SK-N-SH (cell line): ENCODE data around the gene IL12RB1. TPM values are rescaled to one million over a fixed set of nuclear protein-coding genes. Genes with fewer than 3 reads are reported as not detected.

Experiments
- CTCF ChIA-PET: fragments of 300-600, 350-600 bp; formaldehyde crosslinking; extraction: SDS; loops from one replicate; lab custom pipeline; 2021; lab: Yijun Ruan, JAX
- POLR2A ChIA-PET: fragments of 350-600 bp; sonication (Branson Sonifier 250); formaldehyde crosslinking; extraction: SDS; loops from one replicate; lab custom pipeline; 2020; ENCODE audit warnings: antibody characterized with exemption, inconsistent platforms; lab: Yijun Ruan, JAX
- DNase-seq: peaks from one replicate; pipeline ENCODE4 v3.0.0; 2012
- H2AFZ ChIP-seq: fragments of 200-600 bp; sonication (generic); 2 replicates; pipeline ENCODE4 v1.8.1; 2016; ENCODE audit warnings: antibody characterized with exemption, mild to moderate bottlenecking, low read depth
- H3F3A ChIP-seq: fragments of 200-600 bp; sonication (generic); replicated peaks from 2 replicates; pipeline ENCODE3; 2016; ENCODE audit warnings: antibody characterized with exemption, mild to moderate bottlenecking; ENCODE audit not compliant: insufficient read depth
- H3K27ac ChIP-seq, 2 experiments: fragments of 200-500 bp in 1 of 2; fragments of 200-600 bp in 1 of 2; sonication (Bioruptor generic) in 1 of 2; sonication (generic), shearing (Covaris generic) in 1 of 2; 2 replicates each; pipeline versions ENCODE4 v1.5.1 to v1.6.1; 2014 to 2016; ENCODE audit warnings: low read depth in 2 of 2, inconsistent platforms in 1 of 2, low read length in 1 of 2, mild to moderate bottlenecking in 1 of 2, mixed read lengths in 1 of 2
- H3K27me3 ChIP-seq: fragments of 200-600 bp; sonication (generic), shearing (Covaris generic); 2 replicates; pipeline ENCODE4 v1.6.1; 2016; ENCODE audit warnings: mixed run types; ENCODE audit not compliant: insufficient read depth
- H3K36me3 ChIP-seq, 2 experiments: fragments of 200-500 bp in 1 of 2; fragments of 200-600 bp in 1 of 2; sonication (Bioruptor generic) in 1 of 2; sonication (generic) in 1 of 2; replicated peaks in 1 of 2; 2 replicates each; pipeline versions ENCODE3 to v1.5.1; 2014 to 2016; ENCODE audit warnings: low read length in 1 of 2, mild to moderate bottlenecking in 1 of 2; ENCODE audit not compliant: insufficient read depth in 2 of 2, control insufficient read depth in 1 of 2
- H3K4me1 ChIP-seq, 2 experiments: fragments of 200-500 bp in 1 of 2; fragments of 200-600 bp in 1 of 2; sonication (Bioruptor generic) in 1 of 2; sonication (generic), shearing (Covaris generic) in 1 of 2; 2 replicates each; pipeline versions ENCODE4 v1.5.1 to v1.6.1; 2014 to 2016; ENCODE audit warnings: low read depth in 1 of 2, low read length in 1 of 2, mixed run types in 1 of 2; ENCODE audit not compliant: insufficient read depth in 2 of 2, control insufficient read depth in 1 of 2
- H3K4me2 ChIP-seq: fragments of 200-600 bp; sonication (generic), shearing (Covaris generic); 2 replicates; pipeline ENCODE4 v1.6.1; 2017; ENCODE audit warnings: mixed run types
- H3K4me3 ChIP-seq, 2 experiments: fragments of 200-500 bp in 1 of 2; fragments of 200-600 bp in 1 of 2; sonication (Bioruptor generic) in 1 of 2; sonication (generic), shearing (Covaris generic) in 1 of 2; 2 replicates each; pipeline versions ENCODE4 v1.5.1 to v1.8.1; 2014 to 2016; ENCODE audit warnings: low read depth in 2 of 2, inconsistent platforms in 1 of 2, low read length in 1 of 2, mild to moderate bottlenecking in 1 of 2, mixed read lengths in 1 of 2, moderate library complexity in 1 of 2
- H3K79me2 ChIP-seq: fragments of 200-600 bp; sonication (generic); 2 replicates; pipeline ENCODE4 v1.8.1; 2017; ENCODE audit warnings: mild to moderate bottlenecking; ENCODE audit not compliant: insufficient read depth
- H3K9ac ChIP-seq: fragments of 200-600 bp; sonication (generic); 2 replicates; pipeline ENCODE4 v1.6.1; 2017; ENCODE audit warnings: mixed run types
- H3K9me2 ChIP-seq: fragments of 200-600 bp; sonication (generic); 2 replicates; pipeline ENCODE4 v1.6.1; 2017; ENCODE audit warnings: mixed run types
- H3K9me3 ChIP-seq: fragments of 200-600 bp; sonication (generic); 2 replicates; pipeline ENCODE4 v1.6.1; 2017; ENCODE audit warnings: mixed run types, mild to moderate bottlenecking, moderate library complexity
- H4K20me1 ChIP-seq: fragments of 200-600 bp; sonication (generic); 2 replicates; pipeline ENCODE4 v1.6.1; 2017; ENCODE audit warnings: mild to moderate bottlenecking, mixed run types; ENCODE audit not compliant: insufficient read depth
- CHD2 ChIP-seq: fragments of 150-350 bp; IDR thresholded peaks from 2 replicates; pipeline ENCODE4 v1.6.1; 2018; ENCODE audit warnings: low read length; ENCODE audit not compliant: partially characterized antibody
- EZH2phosphoT487 ChIP-seq: fragments of 200-600 bp; sonication (generic); IDR thresholded peaks from 2 replicates; pipeline ENCODE4 v1.6.1; 2017; ENCODE audit warnings: low read depth, mixed run types, mild to moderate bottlenecking, antibody characterized with exemption, moderate library complexity, borderline replicate concordance
- FOSL2 ChIP-seq: IDR thresholded peaks from 2 replicates; pipeline ENCODE4 v1.4.0; 2012; ENCODE audit warnings: low read depth, mild to moderate bottlenecking, moderate library complexity, borderline replicate concordance
- FOXJ3 ChIP-seq: sonication (generic); formaldehyde crosslinking; IDR thresholded peaks from 2 replicates; pipeline ENCODE4 v1.5.1; 2020; ENCODE audit warnings: mild to moderate bottlenecking, missing genetic modification reagents
- FOXM1 ChIP-seq: IDR thresholded peaks from 2 replicates; pipeline ENCODE4 v1.4.0; 2012; ENCODE audit warnings: low read depth, mild to moderate bottlenecking
- MAX ChIP-seq: IDR thresholded peaks from 2 replicates; pipeline ENCODE4 v1.4.0; 2012; ENCODE audit warnings: low read depth
- MEF2A ChIP-seq: IDR thresholded peaks from 2 replicates; pipeline ENCODE4 v1.4.0; 2012; ENCODE audit warnings: low read depth, borderline replicate concordance
- NRF1 ChIP-seq: IDR thresholded peaks from 2 replicates; pipeline ENCODE4 v1.6.1; 2012; ENCODE audit warnings: low read depth, mild to moderate bottlenecking, low read length
- PBX3 ChIP-seq: IDR thresholded peaks from 2 replicates; pipeline ENCODE4; 2012
- POLR2AphosphoS5 ChIP-seq: IDR thresholded peaks from 2 replicates; pipeline ENCODE4 v1.6.1; 2012; ENCODE audit warnings: low read depth, low read length
- RAD21 ChIP-seq: IDR thresholded peaks from 2 replicates; pipeline ENCODE4 v1.6.1; 2012; ENCODE audit warnings: mild to moderate bottlenecking, low read length
- RFX5 ChIP-seq: IDR thresholded peaks from 2 replicates; pipeline ENCODE4 v1.6.1; 2012; ENCODE audit warnings: mild to moderate bottlenecking, improper control_type of control experiment, low read length
- TCF12 ChIP-seq: IDR thresholded peaks from 2 replicates; pipeline ENCODE4 v1.4.0; 2012
- TEAD4 ChIP-seq: IDR thresholded peaks from 2 replicates; pipeline ENCODE4 v1.4.0; 2012; ENCODE audit warnings: mild to moderate bottlenecking, borderline replicate concordance; ENCODE audit not compliant: insufficient read depth
- WGBS: methylation state at CpG from one replicate; pipeline ENCODE4 v1.1.6; 2017; ENCODE audit warnings: low lambda C conversion rate; 5-methylcytosine and 5-hydroxymethylcytosine counted together
- polyA plus RNA-seq, 3 experiments: library from polyadenylated mRNA; depleted of rRNA; stranded (reverse); fragments of >200 nt; gene quantifications; 2 replicates each; pipeline ENCODE4 v1.2.3, GENCODE V29; 2012
- TF ChIP-seq, protein P1 (sequence below): IDR thresholded peaks from 2 replicates; pipeline ENCODE4 v1.4.0; 2012; ENCODE audit warnings: low read depth, borderline replicate concordance

IL12RB1 gene
- polyA plus RNA-seq, 1 of the 3 experiments (the other 2 are of a cell fraction): 0.02 TPM

- TF ChIP-seq FOXJ3 (CRISPR knock-in tag) (no peak), TEAD4 (no peak), FOSL2 (no peak), POLR2AphosphoS5 (no peak), MAX (no peak), TCF12 (no peak), EZH2phosphoT487 (no peak), NRF1 (no peak), CHD2 (no peak), FOXM1 (no peak), MEF2A (no peak), RFX5 (no peak), PBX3 (no peak)
- TF ChIP-seq, protein P1, sequence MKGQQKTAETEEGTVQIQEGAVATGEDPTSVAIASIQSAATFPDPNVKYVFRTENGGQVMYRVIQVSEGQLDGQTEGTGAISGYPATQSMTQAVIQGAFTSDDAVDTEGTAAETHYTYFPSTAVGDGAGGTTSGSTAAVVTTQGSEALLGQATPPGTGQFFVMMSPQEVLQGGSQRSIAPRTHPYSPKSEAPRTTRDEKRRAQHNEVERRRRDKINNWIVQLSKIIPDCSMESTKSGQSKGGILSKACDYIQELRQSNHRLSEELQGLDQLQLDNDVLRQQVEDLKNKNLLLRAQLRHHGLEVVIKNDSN: no peak
- Histone ChIP-seq H3K36me3 (no peaks in the 10 kb centered on the region), H3K79me2 (no peaks in the 10 kb centered on the region), H3K27ac (no peak overlapping the region), H3K4me2 (no peak overlapping the region), H3K9ac (no peak overlapping the region), H3K27me3 (no peaks in the 10 kb centered on the region), H3K9me2 (no peaks in the 10 kb centered on the region), H4K20me1 (no peaks in the 10 kb centered on the region), H3F3A (peaks cover 10% of the 10 kb centered on the region), H3K9me3 (no peaks in the 10 kb centered on the region), H3K4me3 (no peak overlapping the region), H3K4me1 (peaks cover 4 to 18% of the 10 kb centered on the region in 2 experiments; a peak in 2 of 4 replicates), H2AFZ (no peak overlapping the region)
- CTCF ChIA-PET: interaction anchor here (1.2 kb wide), 1 partner anchor 94 kb away, joined by 5 read pairs; no protein-coding TSS in a partner anchor
- no peak for DNase-seq
- 81% methylated on average over 3 of the region's 3 CpGs for WGBS
- POLR2A ChIA-PET: no interaction called here
These were observed 14.5 kb upstream of the IL12RB1 start for GRCh38 chr19:18101268-18101667.

DNA sequence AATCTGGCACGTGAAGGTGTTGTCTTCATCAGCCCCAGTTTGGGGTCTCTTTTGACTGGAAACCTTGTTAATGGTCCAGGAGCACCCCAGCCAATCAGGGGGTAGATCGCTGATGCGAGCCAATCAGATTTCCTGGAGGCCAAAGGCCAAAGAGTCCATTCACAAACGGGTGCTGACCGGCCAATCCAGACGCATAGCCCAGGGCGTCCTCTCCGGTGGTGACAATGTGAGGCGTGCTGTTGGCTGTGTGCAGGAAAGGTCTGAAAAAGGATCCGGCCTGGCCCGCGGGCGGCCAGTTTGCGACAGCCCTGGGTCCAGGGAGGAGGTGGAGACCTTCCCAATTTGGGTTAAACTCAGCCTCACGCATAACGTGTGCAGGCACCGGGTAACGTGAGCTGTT is 14.0 kb upstream of the IL12RB1 start:
- Histone ChIP-seq H2AFZ (no peak overlapping the region), H3K4me3 (no peak overlapping the region), H3K36me3 (no peaks in the 10 kb centered on the region), H3K9ac (no peak overlapping the region), H3K27me3 (no peaks in the 10 kb centered on the region), H3K4me1 (peaks cover 4 to 18% of the 10 kb centered on the region in 2 experiments; a peak in 2 of 4 replicates), H4K20me1 (no peaks in the 10 kb centered on the region), H3K9me2 (no peaks in the 10 kb centered on the region), H3K27ac (no peak overlapping the region), H3K79me2 (no peaks in the 10 kb centered on the region), H3K4me2 (no peak overlapping the region), H3K9me3 (no peaks in the 10 kb centered on the region), H3F3A (peaks cover 10% of the 10 kb centered on the region)
- ChIA-PET POLR2A (interaction anchor here (0.6 kb wide), 1 partner anchor 9 kb away, joined by 5 read pairs; no protein-coding TSS in a partner anchor), CTCF (interaction anchor here (1.2 to 1.3 kb wide), 2 partner anchors 10 to 93 kb away, joined by 3 to 5 read pairs; no protein-coding TSS in a partner anchor)
- DNase-seq: no peak
- TF ChIP-seq NRF1 (no peak), RAD21 (no peak)
- 87% methylated on average over 17 of the region's 18 CpGs for WGBS
